HepG2 (cell line): Measurements from ENCODE around the gene SH2D3C. TPM values are rescaled to one million over a fixed set of nuclear protein-coding genes. Genes with fewer than 3 reads are reported as not detected.

Experiments used
- ATAC-seq: fragments of 200-7000 bp; cut with Tn5 transposase; 3 replicates; pipeline ENCODE4 v1.9.1; 2020; ENCODE audit warnings: mild to moderate bottlenecking, moderate library complexity
- BruUV-seq: library from RNA; stranded (reverse); fragments of 400-500 nt; replicated peaks from 2 replicates; lab custom pipeline; 2021; lab: Mats Ljungman, UMichigan
- CTCF ChIA-PET: fragments of 300-600 bp; formaldehyde crosslinking; extraction: SDS; loops from one replicate; lab custom pipeline; 2021; ENCODE audit warnings: low total read pairs, inconsistent platforms, low intra/inter-chr PET ratio; lab: Yijun Ruan, JAX
- POLR2A ChIA-PET: fragments of 350-600 bp; sonication (Branson Sonifier 250); formaldehyde crosslinking; loops from one replicate; lab custom pipeline; 2020; ENCODE audit warnings: antibody characterized with exemption, inconsistent platforms; lab: Yijun Ruan, JAX
- DNase-seq: peaks from one replicate; pipeline ENCODE4 v3.0.0-alpha.2; 2015; ENCODE audit warnings: low spot score
- FAIRE-seq: peaks from 3 replicates; lab custom pipeline; 2011; peaks lifted over from hg19 to GRCh38; lab: Jason Lieb, UNC
- H2AFZ ChIP-seq: one replicate; pipeline ENCODE4 v1.6.1; 2011; ENCODE audit warnings: low read length, inconsistent platforms
- H3K27ac ChIP-seq: fragments of 300-600 bp; 3 replicates; pipeline ENCODE4 v1.8.0; 2011; ENCODE audit warnings: mixed run types, mild to moderate bottlenecking, mixed read lengths, low read length, inconsistent platforms; ENCODE audit not compliant: insufficient read depth; ENCODE audit errors: extremely low read length
- H3K27me3 ChIP-seq, 2 experiments: fragments of 200-600 bp in 1 of 2; 2 replicates in 1 of 2; 3 replicates in 1 of 2; pipeline versions ENCODE4 v1.6.0 to v1.8.0; 2011; ENCODE audit warnings: low read length in 2 of 2, mild to moderate bottlenecking in 2 of 2, moderate library complexity in 2 of 2, inconsistent platforms in 1 of 2; ENCODE audit not compliant: insufficient read depth in 2 of 2, control insufficient read depth in 1 of 2
- H3K36me3 ChIP-seq, 2 experiments: fragments of 200-600 bp in 1 of 2; replicated peaks in 1 of 2; 2 replicates in 1 of 2; 3 replicates in 1 of 2; pipeline versions ENCODE4 v1.5.1 to v1.8.0; 2011; ENCODE audit warnings: low read length in 2 of 2, inconsistent platforms in 1 of 2; ENCODE audit not compliant: insufficient read depth in 2 of 2, control insufficient read depth in 1 of 2
- H3K4me1 ChIP-seq: 2 replicates; pipeline ENCODE4 v1.5.1; 2012; ENCODE audit warnings: low read length, inconsistent platforms; ENCODE audit not compliant: insufficient read depth
- H3K4me2 ChIP-seq: 2 replicates; pipeline ENCODE4 v1.6.0; 2011; ENCODE audit warnings: low read depth, low read length, inconsistent platforms
- H3K4me3 ChIP-seq, 3 experiments: fragments of 200-600 bp in 1 of 3; sonication (generic), shearing (Covaris generic) in 1 of 3; replicated peaks in 1 of 3; 2 replicates each; pipeline ENCODE4 v1.5.1; 2011 to 2016; ENCODE audit warnings: low read length in 3 of 3, inconsistent platforms in 2 of 3, low read depth in 2 of 3, mild to moderate bottlenecking in 2 of 3, control low read depth in 1 of 3, mixed read lengths in 1 of 3; ENCODE audit not compliant: insufficient read depth in 1 of 3
- H3K79me2 ChIP-seq: one replicate; pipeline ENCODE4 v1.6.1; 2011; ENCODE audit warnings: low read length, inconsistent platforms; ENCODE audit not compliant: insufficient read depth
- H3K9ac ChIP-seq: 2 replicates; pipeline ENCODE4 v1.6.0; 2011; ENCODE audit warnings: mild to moderate bottlenecking, low read depth, low read length, inconsistent platforms; ENCODE audit not compliant: insufficient read depth
- H3K9me3 ChIP-seq: 2 replicates; pipeline ENCODE4 v1.5.1; 2012; ENCODE audit warnings: mild to moderate bottlenecking, low read length
- H4K20me1 ChIP-seq: 2 replicates; pipeline ENCODE4 v1.6.0; 2011; ENCODE audit warnings: inconsistent platforms, mild to moderate bottlenecking, low read length, moderate library complexity; ENCODE audit not compliant: insufficient read depth
- AGO2 ChIP-seq: fragments of 200-400 bp; formaldehyde crosslinking; optimal IDR thresholded peaks from 2 replicates; pipeline ENCODE3; 2017; ENCODE audit warnings: mild to moderate bottlenecking, low read depth, low read length, moderate library complexity
- PLRG1 ChIP-seq: fragments of 450-650 bp; conservative IDR thresholded peaks from 2 replicates; pipeline ENCODE4 v1.6.1; 2016
- RNF219 ChIP-seq: sonication (generic); formaldehyde crosslinking; IDR thresholded peaks from 2 replicates; pipeline ENCODE4 v1.5.0; 2020; ENCODE audit warnings: mild to moderate bottlenecking, missing genetic modification reagents
- TRAFD1 ChIP-seq: sonication (generic); formaldehyde crosslinking; IDR thresholded peaks from 2 replicates; pipeline ENCODE4 v1.5.1; 2020; ENCODE audit warnings: missing genetic modification reagents, mild to moderate bottlenecking, borderline replicate concordance
- ZNF331 ChIP-seq: sonication (generic); formaldehyde crosslinking; IDR thresholded peaks from 2 replicates; pipeline ENCODE4 v1.4.0; 2020; ENCODE audit warnings: missing genetic modification reagents
- ZNF547 ChIP-seq: sonication (generic); formaldehyde crosslinking; IDR thresholded peaks from 2 replicates; pipeline ENCODE4 v1.5.1; 2020; ENCODE audit warnings: mild to moderate bottlenecking, missing genetic modification reagents
- WGBS: methylation state at CpG from one replicate; pipeline ENCODE4 v1.1.6; 2017; ENCODE audit warnings: low lambda C conversion rate; 5-methylcytosine and 5-hydroxymethylcytosine counted together
- in situ Hi-C: cut with HindIII; loops from 2 replicates; pipeline ENCODE4 v1.10.0; 2017; ENCODE audit warnings: low pct_unique_long_range_greater_than_20kb; ENCODE audit not compliant: extremely low pct_ligation_motif_present
- intact Hi-C: fragments of 100-400 bp; cut with micrococcal nuclease; formaldehyde crosslinking; loops from one replicate; pipeline ENCODE4 v1.10.0; 2022; ENCODE audit not compliant: unreplicated experiment
- polyA plus RNA-seq, 8 experiments: library from polyadenylated mRNA; depleted of rRNA in 3 of 8; stranded (reverse) in 7 of 8; unstranded in 1 of 8; fragments of >200 nt; fragmentation: Illumina TruSeq in 4 of 8; extraction: Trizol in 4 of 8; gene quantifications; 2 replicates each; pipeline versions ENCODE4 v1.2.1 to v1.2.3, GENCODE V29; 2011 to 2016; ENCODE audit warnings: low read depth in 4 of 8, missing spikeins in 1 of 8, mixed read lengths in 1 of 8; ENCODE audit not compliant: insufficient read depth in 1 of 8
- total RNA-seq, 5 experiments: library from RNA; depleted of rRNA; stranded (reverse); fragments of >200 nt; fragmentation: Illumina TruSeq; extraction: Trizol; gene quantifications; 2 replicates each; pipeline ENCODE4 v1.2.3, GENCODE V29; 2016; ENCODE audit warnings: low read depth in 1 of 5

Gene SH2D3C
- total and polyA plus RNA-seq, 2 of the 13 experiments (the other 11 are each of a cell fraction or from before 2014, with no cell fraction given): not detected

- FAIRE-seq (no peak), DNase-seq (no peak), ATAC-seq (no peak)
- H3K4me2 ChIP-seq: no peak overlapping the region
- no peaks in the 10 kb centered on the region for H3K9me3 ChIP-seq
- no peaks in the 10 kb centered on the region; a peak in 1 of 5 replicates for H3K27me3 ChIP-seq
- no peak overlapping the region for H3K9ac ChIP-seq
- no peaks in the 10 kb centered on the region; the same call in 1 of the 2 replicates for H4K20me1 ChIP-seq
- WGBS: 95% methylated on average over 9 of the region's 14 CpGs
- ChIA-PET CTCF (no interaction called here), POLR2A (no interaction called here)
- H3K4me3 ChIP-seq: no peak overlapping the region
- intact Hi-C loops: no loop called here
- in situ Hi-C loops: no loop called here
- no peak overlapping the region for H3K27ac ChIP-seq
- peaks cover 19% of the 10 kb centered on the region for H3K4me1 ChIP-seq
- peaks cover 15% of the 10 kb centered on the region for H3K79me2 ChIP-seq
- BruUV-seq: no TSS peak
- H2AFZ ChIP-seq: no peak overlapping the region
- peaks cover 13 to 35% of the 10 kb centered on the region in 2 experiments; a peak in 4 of 5 replicates for H3K36me3 ChIP-seq
- TF ChIP-seq ZNF547 (CRISPR knock-in tag): no peak
- no peak for TF ChIP-seq RNF219
- TF ChIP-seq PLRG1: no peak
- no peak for TF ChIP-seq TRAFD1 (CRISPR knock-in tag)
- TF ChIP-seq ZNF331 (CRISPR knock-in tag): no peak
- TF ChIP-seq AGO2: peak; percentile 45
- TF ChIP-seq, all 625 proteins: peak for 1
These were observed 28.4 kb upstream of the SH2D3C start for GRCh38 chr9:127806871-127807270.
